HG02588 (cell line): ENCODE measurements around the gene DHFR2.
A peak's percentile ranks its signal among the peaks of the same experiment; 100 is the strongest.
"Not testable (repeated sequence)": the region's sequence is repeated elsewhere in the genome, so short reads cannot be mapped to it uniquely, and the experiment has no call there.

Experiments
- ATAC-seq: cut with Tn5 transposase; IDR thresholded peaks from one replicate; pipeline ENCODE4 v1.9.1; 2021; ENCODE audit warnings: mild to moderate bottlenecking, moderate library complexity; ENCODE audit not compliant: unreplicated experiment

Gene DHFR2

DNA sequence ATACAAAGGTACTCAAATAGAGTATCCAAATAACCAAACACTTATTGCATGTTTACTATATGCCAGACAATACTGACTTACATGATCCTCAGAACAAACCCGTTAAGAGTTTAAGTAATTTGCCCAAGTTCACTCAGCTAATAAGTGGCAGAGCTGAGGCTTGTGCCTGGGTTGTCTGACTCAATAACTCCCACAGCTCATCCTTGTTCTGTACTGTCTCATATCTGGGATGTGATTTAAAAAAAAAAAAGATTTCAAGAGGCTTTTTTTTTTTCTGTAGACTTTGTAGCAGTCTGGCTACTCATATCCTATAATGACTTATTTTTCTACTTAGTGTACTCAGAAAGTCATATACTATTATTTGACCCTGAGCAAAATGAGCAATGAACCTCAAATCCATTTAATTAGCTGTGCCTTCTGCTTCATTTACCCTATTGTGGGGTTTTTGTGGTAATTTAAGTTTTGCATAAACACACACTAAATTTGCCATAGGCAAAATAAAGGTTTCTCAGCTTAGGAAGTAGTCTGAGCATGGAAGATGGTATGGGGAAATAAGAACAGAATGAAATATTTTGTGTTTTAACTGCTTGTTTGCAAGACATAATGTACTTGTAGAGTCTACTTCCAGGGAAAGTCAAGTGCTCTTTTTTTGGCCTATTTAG is 3.2 kb upstream of the DHFR2 start:
- ATAC-seq: no peak

DNA sequence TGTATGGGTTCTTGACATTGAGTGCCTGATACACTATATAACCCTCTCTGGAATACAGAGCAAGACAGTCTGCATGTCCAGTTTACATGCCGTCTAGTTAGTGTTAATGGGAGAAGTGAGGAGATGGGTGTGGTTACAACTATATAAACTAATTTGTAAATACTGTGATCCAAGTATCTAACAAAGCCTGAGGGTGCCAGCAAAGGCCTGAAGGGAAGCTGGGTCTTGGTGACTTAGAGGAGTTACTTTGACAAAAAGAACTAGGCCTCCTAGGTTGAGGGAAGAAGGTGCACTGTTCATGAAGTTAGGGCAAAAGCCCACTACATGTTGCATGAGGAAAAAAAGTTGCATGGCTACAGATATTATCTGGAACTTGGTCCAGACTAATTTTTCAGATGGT is 2.4 kb upstream of the DHFR2 start:
- no peak for ATAC-seq

DNA sequence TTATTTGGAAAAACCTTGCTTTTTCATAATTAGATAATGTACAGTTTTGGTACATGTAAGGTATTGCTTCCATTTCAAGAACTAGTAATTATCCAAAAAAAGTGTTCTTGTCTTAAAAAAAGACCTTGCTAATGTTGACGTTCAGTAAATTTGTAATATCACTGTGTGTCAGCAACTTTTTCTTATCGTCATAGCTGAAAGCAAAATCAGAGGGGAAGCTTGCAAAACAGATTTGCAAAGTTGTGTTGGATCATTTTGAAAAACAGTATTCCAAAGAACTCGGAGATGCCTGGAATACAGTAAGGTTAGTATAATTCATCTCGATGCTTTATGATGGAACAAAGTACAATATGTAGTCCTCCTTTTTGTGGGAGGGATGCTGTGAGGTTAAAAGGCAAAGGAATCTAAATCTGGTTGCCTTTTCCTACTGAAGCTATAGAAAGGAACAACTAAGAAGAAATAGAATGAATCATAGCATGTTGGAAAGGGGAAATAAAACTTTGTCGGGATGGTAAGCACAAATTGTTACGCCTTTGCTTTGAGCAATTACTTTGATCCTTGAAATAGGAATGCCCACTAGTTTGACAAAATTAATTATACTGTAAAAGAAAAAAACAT is 1.6 kb upstream of the DHFR2 start:
- no peak for ATAC-seq

DNA sequence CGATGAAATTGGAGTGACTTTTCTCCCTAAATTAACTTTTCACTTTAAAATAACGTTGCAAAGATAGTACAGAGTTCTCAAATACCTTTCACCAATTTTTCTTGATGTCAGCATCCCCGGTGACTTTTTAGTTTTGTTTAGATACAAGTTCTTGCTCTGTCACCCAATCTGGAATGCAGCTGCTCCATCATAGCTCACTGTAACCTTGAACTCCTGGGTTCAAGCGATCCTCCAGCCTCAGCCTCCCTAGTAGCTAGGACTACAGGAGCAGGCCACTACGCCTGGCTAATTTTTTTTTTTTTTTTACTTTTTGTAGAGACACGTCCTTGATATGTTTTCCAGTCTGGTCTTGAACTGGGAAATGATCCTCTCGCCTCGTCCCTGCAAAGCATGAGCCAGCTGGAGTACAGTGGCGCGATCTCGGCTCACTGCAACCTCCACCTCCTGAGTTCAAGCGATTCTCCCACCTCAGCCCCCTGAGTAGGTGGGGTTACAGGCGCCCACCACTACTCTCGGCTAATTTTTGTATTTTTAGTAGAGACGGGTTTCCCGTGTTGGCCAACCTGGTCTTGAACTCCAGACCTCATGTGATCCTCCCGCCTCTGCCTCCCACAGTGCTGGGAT is 892 bp upstream of the DHFR2 start:
- ATAC-seq: no peak

DNA sequence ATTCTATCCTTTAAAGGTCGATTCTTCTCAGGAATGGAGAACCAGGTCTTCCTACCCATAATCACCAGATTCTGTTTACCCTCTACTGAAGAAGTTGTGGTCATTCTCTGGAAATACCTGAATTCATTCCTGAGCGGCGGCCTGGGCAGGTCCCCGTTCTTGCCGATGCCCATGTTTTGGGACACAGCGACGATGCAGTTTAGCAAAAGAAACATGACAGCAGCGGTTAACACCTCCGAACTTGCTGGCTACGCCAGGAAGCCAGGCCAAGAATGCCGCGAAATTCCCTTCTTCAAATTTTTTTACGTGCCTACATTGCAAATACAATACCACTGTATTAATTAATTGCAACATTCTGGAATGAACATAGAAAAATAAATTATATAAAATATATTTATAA is 1.4 kb downstream of the DHFR2 start:
- ATAC-seq: no peak

DNA sequence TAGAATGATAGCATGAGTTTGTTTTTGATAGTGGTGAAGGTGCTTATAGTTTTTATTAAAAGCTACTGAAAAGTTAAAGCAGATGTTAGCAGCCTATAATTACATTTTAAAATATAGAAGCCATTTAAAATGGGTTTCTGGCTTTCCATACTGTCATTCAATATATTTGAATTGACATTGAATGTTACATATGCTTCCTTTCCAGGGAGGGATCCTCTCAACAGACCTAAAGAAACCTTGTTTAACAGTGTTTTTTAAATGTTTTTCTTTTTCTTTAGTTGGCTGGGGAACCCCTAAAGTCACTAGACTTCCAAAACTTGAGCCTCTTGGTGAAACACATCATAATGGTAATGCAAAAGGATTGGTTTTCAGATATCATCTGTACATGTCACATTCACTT is 12.2 kb downstream of the DHFR2 start:
- no peak for ATAC-seq

DNA sequence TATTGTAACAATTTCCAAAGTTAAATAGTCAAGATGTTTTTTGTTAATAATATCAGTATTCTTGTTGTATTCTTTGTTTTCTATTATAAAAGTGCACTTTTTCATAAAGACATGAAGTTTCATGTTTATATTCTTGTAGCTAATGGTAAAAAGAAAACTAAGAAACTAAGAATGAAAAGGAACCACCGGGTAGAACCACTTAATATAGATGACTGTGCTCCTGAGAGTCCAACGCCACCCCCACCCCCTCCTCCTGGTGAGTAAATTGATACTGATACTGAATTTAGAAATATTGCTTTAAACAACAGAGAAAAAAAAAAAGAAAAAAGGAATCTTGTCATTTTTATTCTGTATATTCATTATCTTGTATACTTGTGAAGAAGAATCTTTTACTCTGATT is 13.4 kb downstream of the DHFR2 start:
- no peak for ATAC-seq

DNA sequence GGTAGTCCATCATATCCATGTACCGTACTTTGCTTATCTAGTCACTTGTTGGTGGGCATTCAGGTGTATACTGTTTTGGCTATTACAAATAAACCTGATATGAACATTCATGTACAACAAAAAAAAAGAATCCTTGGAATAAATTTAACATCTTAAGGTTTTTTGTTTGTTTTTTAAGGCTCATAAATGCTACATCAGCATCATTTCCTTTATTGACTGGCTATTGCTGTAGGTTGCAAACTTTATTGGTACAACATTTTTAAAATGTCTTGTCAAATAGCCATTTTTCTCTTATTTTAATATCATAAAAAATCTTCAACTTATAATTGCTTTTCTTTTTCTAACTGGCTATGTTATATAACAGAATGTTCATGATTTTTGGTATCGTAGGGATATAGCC is 16.2 kb downstream of the DHFR2 start:
- ATAC-seq: no peak

DNA sequence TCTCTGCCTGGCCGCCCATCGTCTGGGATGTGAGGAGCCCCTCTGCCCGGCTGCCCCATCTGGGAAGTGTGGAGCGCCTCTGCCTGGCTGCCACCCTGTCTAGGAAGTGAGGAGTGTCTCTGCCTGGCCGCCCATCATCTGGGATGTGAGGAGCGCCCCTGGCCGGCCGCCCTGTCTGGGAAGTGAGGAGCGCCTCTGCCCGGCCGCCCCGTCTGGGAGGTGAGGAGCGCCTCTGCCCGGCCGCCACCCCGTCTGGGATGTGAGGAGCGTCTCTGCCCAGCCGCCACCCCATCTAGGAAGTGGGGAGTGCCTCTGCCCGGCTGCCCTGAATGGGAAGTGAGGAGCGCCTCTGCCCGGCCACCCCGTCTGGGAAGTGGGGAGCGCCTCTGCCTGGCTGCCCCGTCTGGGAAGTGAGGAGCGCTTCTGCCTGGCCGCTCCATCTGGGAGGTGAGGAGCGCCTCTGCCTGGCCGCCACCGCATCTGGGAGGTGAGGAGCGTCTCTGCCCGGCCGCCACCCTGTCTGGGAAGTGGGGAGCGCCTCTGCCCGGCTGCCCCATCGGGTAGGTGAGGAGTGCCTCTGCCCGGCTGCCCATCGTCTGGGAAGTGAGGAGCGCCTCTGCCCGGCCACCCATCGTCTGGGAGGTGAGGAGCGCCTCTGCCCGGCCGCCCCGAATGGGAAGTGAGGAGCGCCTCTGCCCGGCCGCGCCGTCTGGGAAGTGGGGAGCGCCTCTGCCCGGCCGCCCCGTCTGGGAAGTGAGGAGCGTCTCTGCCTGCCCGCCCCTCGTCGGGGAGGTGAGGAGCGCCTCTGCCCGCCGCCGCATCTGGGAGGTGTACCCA is 18.4 kb downstream of the DHFR2 start:
- ATAC-seq: not testable (repeated sequence)

DNA sequence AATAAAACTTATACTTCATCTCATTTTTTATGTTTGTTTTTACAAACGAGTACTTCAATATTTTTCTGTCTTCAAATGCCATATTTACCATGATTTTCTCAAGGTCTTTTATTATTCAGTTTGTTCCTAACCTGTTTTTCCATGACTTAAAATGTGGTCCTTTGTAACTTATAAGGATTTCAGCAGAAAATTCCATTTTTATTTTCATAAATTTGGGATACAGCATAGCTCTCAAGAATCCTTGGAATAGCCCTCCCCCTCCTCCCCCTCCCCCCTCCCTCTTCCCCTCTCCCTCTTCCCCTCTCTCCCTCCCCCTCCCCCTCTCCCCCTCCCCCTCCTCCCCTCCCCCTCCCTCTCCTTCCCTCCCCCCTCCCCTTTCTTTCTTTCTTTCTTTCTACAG is 19.4 kb downstream of the DHFR2 start:
- ATAC-seq: no peak

DNA sequence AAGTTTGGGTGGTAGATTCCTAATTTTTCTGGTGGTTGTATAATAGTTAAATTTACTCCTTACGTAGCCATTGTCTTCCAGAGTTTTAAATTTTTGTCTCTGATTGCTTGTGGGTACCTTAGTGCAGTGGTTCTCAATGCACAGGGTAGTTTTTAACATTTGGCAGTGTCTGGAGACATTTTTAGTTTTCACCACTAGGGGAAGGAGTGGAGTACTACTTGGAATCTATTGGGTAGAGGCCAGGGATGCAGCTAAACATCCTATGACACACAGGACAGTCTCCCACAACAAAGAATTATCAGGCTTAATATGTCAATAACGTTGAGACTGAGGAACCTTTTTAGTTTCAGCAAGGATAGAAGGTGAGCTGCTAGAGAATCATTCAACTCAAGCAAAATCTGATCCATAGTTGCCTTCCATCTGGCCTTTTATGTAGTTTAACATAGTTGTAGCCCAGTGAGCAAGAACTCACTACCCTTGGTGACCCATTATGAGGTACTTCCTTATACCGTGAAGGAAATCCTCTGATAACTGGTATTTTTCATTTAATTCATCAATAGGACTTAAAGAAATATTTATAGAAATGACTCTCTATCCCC is 25.7 kb downstream of the DHFR2 start:
- peak; percentile 70 for ATAC-seq

DNA sequence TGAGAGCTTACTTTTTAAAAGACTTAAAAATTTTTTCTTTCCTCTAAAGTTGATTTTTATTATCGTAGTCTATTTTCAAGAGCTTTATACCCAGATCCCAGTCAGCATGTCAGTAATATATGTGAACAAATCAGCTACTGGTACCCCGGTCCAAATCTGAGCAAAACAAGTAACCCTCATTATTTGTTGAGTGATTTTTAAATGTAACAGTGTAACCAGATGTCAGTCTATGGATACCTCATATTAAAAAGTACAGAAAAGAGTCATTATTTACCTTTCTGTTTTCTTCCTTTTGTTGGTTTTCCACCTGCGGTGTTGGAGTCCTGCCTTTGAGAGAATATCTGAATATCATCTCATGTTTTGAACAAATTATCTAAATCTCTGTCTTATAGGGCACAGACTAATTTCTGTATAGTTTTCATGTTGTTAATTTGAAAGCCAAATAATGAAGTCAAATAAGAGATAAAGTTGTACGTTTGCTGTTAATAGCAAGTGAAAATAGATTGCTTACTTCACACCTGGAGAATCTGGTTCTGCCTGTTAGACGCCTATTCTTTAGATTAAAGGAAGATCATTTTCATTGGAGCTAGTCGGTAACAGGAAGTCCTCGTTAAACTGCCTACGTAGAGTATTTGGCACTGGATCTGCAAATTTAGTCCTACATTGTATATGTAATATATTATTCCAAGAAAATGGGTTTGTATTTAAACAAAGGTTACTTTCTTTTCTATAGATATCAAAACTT is 34.5 kb downstream of the DHFR2 start, which contains the start of gene STX19:
STX19 (minus strand) TSS at position 505 of the 745 bp plus-strand sequence. CDS start 13,328 bp downstream, outside the sequence.
- ATAC-seq: no peak

DNA sequence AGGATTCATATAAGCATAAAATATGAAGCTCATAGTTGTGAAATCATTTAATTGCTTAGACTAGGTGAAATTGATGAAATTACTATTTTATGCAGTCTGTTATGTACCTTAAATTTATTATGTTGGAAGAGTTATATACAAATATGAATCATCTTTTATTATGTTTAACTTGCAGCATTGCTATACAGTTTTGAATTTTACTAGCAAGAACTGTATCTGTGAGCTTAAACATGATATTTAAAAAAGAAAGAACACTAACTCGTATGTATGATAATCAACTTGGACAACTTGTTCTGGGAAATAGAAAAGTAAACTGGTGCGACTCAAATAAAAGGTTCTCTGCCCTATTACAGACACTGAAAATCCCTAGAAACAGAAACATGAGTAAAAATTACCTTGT is 36.1 kb downstream of the DHFR2 start:
- ATAC-seq: no peak

DNA sequence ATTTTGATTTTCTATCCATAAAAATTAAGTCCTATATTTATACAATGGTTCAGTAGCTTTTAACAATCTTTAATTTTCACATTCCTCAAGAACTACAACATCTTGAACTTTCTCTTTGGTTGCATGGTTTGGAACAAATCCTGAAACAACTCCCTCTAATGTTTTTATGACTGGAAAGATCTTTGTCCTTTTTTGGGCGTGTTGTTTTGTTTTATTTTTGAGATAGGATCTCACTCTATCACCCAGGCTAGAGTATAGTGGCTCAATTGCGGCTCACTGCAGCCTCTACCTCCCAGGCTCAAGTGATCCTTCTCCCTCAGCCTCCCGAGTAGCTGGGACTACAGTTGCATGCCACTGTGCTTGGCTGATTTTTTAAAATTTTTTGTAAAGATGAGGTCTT is 38.3 kb downstream of the DHFR2 start:
- ATAC-seq: no peak

DNA sequence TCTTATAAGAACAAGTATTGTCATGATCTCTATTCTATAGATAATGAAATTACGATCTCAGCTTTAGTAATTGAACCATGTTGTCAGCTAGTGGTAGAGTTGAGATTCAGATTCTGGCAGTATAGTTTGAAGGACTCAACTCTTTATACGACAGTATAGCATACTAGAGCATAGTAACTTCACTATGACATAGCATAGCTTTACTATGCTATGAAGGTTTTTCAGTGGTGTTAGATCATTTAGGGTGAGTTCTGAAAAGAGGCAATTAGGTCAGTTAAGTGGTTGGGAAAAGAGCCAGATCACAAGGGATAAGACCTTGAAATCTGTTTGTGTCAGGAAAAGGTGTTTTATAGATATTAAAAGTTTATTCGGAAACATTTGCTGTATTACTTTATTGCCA is 42.4 kb downstream of the DHFR2 start:
- no peak for ATAC-seq

DNA sequence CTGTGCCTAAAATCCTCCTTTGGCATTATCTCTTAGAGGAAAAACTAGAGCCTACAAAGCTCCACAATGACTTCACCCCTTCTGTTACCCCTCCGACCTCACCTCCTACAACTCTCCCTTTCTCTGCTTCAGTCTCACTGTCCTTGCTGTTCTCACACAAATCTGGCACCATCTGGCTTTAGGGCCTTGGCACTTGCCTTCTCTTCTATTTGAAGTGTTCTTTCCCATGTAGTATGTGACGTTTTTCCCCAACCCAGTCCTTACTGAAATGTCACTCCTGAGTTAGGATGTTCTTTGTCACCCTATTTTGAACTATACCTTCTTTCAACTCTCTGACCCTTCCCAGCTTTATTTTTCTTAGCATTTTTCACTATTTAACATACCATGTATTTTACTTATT is 43.1 kb downstream of the DHFR2 start:
- no peak for ATAC-seq

DNA sequence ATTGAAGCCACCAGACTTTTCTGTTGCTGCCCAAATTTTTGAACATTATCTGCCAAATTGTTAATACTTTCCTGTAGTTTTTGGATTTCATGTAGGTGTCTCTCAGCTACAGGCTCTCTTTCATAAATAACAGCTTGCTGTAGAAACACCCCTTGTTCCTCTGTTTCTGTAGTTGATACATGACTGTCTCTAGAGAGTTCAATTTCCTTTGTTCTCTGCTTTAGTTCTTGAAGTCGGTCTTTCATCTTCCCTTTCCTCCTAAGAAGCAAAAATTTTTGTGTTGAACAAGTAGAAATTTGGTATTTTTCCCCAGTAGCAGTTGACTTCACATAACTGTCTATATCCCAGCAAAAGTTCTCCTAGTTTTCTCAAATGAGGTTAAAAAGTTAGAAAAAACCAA is 47.7 kb downstream of the DHFR2 start:
- ATAC-seq: no peak

DNA sequence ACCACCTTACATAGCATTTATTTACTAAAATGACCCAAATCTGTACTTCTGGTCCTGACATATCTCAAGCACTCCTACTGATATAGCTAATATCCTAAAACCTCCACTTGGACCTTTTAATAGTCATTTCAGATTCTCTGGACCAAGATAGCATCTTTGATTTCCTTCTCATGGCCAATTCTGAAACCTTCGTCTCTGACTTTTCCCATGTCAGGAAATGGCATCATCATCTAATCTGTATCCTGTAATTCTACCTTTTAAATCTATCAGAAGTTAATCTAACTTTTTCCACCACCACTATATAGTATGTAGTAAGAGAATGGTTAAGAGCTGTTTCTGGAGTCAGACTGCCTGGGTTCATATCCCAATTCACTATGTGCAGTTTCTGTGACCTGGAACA is 50.5 kb downstream of the DHFR2 start:
- no peak for ATAC-seq

DNA sequence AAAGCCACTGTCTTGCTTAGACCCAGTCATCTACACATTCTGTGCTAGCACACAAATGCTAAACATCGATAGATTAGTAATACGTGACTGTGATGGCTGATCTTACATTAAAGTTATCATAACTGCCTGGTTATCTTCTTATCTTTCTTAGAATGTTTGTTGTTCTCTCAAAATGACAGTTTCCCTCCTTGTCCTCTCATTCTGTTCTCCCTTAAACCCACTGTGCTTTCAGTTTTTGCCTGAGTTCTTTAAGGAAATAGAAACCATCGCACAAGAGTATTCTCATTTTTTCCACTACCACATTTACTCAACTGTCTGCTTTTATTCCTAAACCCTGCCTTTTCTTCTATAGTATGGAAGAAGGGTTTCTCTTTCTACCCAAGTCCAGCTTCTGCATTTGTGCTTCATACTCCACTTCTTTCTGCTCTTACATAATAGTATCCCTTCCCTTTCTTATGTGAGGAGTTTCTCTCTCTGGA is 51.4 kb downstream of the DHFR2 start:
- ATAC-seq: no peak

DNA sequence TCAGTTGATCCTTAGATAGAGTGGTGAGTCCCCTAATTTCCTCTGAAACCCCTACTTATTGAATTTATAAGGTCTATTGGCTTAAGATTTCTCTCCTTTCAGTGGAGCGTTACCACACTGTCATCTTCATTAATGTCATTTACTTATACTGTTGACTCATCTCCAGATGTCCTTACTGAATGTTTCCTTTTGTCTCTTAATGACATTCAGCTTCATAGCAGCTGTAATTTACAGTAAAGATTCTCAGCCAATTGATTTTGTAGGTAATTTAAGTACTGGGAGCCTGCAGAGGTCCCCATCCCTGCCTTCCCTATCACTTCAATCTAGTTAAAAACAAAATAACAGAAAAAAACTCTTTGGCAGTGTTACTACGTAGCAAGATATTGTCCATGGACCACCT is 53.1 kb downstream of the DHFR2 start:
- ATAC-seq: no peak
